ENCODE measurements around the gene DCAKD. TPM values are rescaled to one million over a fixed set of nuclear protein-coding genes. Genes with fewer than 3 reads are reported as not detected.

Gene DCAKD
- total and polyA plus RNA-seq, 2 donors (not counting 3 experiments of a cell fraction or from before 2014, with no cell fraction given): 30.8 to 36.5 TPM

- H3K9ac ChIP-seq (replicated peaks; ENCODE audit: extremely low read depth, insufficient read depth, low read length): no peak overlapping the region
- H3K4me3 ChIP-seq (replicated peaks in 1 of 3; ENCODE audit: insufficient read depth in 1 of 3, low read depth in 1 of 3, low read length in 3 of 3): no peak overlapping the region
- no peak overlapping the region for H3K4me2 ChIP-seq (ENCODE audit: insufficient read depth, low read length)
- intact Hi-C loops (cut with micrococcal nuclease) (no loop called here), dilution Hi-C loops (cut with MboI; ENCODE audit: extremely low pct_ligation_motif_present, low sequenced_read_pairs) (no loop called here)
- POLR2A ChIA-PET: no interaction called here
- H3K9me1 ChIP-seq (replicated peaks; ENCODE audit: control insufficient read depth, extremely low read depth, insufficient read depth, low read length): no peaks in the 10 kb centered on the region
- H3K79me2 ChIP-seq (ENCODE audit: control insufficient read depth, insufficient read depth, low read length): no peaks in the 10 kb centered on the region
- BruUV-seq (replicated peaks): no TSS peak
- H3K4me1 ChIP-seq (ENCODE audit: control insufficient read depth, extremely low read depth, insufficient read depth, low read length): no peaks in the 10 kb centered on the region
- H4K20me1 ChIP-seq (replicated peaks; ENCODE audit: control insufficient read depth, extremely low read depth, insufficient read depth, low read length): no peaks in the 10 kb centered on the region
- FAIRE-seq: no peak
- no peak overlapping the region for H2AFZ ChIP-seq (ENCODE audit: low read depth, low read length)
- TF ChIP-seq GATA2 (IDR thresholded peaks at IDR 0.05; ENCODE audit: insufficient read depth, insufficient read length, low read depth, low read length) (no peak), CTCF (IDR thresholded peaks at IDR 0.05; ENCODE audit: extremely low read depth in 1 of 2, insufficient read depth in 1 of 2, low read depth in 1 of 2, low read length in 2 of 2) (no peak), JUN (IDR thresholded peaks at IDR 0.05; ENCODE audit: borderline replicate concordance, insufficient read depth, insufficient read length, low read depth) (no peak), POLR2A (IDR thresholded peaks at IDR 0.05; ENCODE audit: low read depth, low read length) (no peak), EZH2 (IDR thresholded peaks at IDR 0.05; ENCODE audit: borderline replicate concordance, low read depth, low read length, severe bottlenecking) (no peak), POLR2AphosphoS5 (IDR thresholded peaks at IDR 0.05; ENCODE audit: insufficient read depth, low read depth, low read length) (no peak)
- TF ChIP-seq, protein P1, sequence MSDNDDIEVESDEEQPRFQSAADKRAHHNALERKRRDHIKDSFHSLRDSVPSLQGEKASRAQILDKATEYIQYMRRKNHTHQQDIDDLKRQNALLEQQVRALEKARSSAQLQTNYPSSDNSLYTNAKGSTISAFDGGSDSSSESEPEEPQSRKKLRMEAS (IDR thresholded peaks at IDR 0.05; ENCODE audit: insufficient read depth, insufficient read length): no peak
- no peak for DNase-seq (ENCODE audit: low read depth, low spot score)
- peaks cover 0 to under 1% of the 10 kb centered on the region in 2 experiments for H3K27me3 ChIP-seq (ENCODE audit: control insufficient read depth in 2 of 2, insufficient read depth in 2 of 2, low read length in 2 of 2)
- CTCF ChIA-PET: interaction anchor here (0.8 to 3.5 kb wide), 7 partner anchors 12 to 145 kb away, joined by 3 to 10 read pairs (median 5); partner anchors contain the start of gene ACBD4
- H3K27ac ChIP-seq (ENCODE audit: insufficient read depth, low read depth, low read length): no peak overlapping the region
- H3K9me3 ChIP-seq (replicated peaks; ENCODE audit: control insufficient read depth, insufficient read depth, low read length): no peaks in the 10 kb centered on the region
- no peaks in the 10 kb centered on the region for H3K36me3 ChIP-seq (ENCODE audit: control insufficient read depth in 2 of 2, extremely low read depth in 1 of 2, insufficient read depth in 2 of 2, low read length in 2 of 2)
These were observed 60.4 kb downstream of the DCAKD start for GRCh38 chr17:44990994-44991393.
